Epidermal melanocyte (primary cell): Measurements from ENCODE around the gene POU2F2.
"Not testable (repeated sequence)": the region's sequence is repeated elsewhere in the genome, so short reads cannot be mapped to it uniquely, and the experiment has no call there.

ENCODE experiments used
- DNase-seq: peaks from one replicate; pipeline ENCODE4 v3.0.0; 2011; ENCODE audit warnings: low spot score; ENCODE audit not compliant: insufficient read length

POU2F2 gene

GRCh38 chr19:42062381-42062780 lies 69.9 kb downstream of the POU2F2 start:
- DNase-seq = no peak

GRCh38 chr19:42060117-42060516 lies 72.1 kb downstream of the POU2F2 start:
- DNase-seq = no peak

GRCh38 chr19:42059196-42059595 lies 73.0 kb downstream of the POU2F2 start:
- no peak for DNase-seq

GRCh38 chr19:42057846-42058245 lies 74.4 kb downstream of the POU2F2 start:
- no peak for DNase-seq

GRCh38 chr19:42054205-42054604 lies 78.0 kb downstream of the POU2F2 start:
- DNase-seq = no peak

GRCh38 chr19:42053037-42053935 lies 79.0 kb downstream of the POU2F2 start:
- peak; percentile 7 for DNase-seq

GRCh38 chr19:42052241-42052863 lies 79.9 kb downstream of the POU2F2 start:
- peak; percentile 7 for DNase-seq

- peak; percentile 1 for DNase-seq
These were observed 80.8 kb downstream of the POU2F2 start for GRCh38 chr19:42051166-42052115.

GRCh38 chr19:42048992-42049391 lies 83.3 kb downstream of the POU2F2 start:
- peak; percentile 4 for DNase-seq

- DNase-seq = no peak
These were observed 86.7 kb downstream of the POU2F2 start for GRCh38 chr19:42045575-42045974.

- no peak for DNase-seq
These were observed 89.6 kb downstream of the POU2F2 start for GRCh38 chr19:42042455-42043170.

- DNase-seq = not testable (repeated sequence)
These were observed 91.8 kb downstream of the POU2F2 start for GRCh38 chr19:42040491-42040890.

- DNase-seq = no peak
These were observed 92.2 kb downstream of the POU2F2 start for GRCh38 chr19:42040031-42040430.

- DNase-seq = no peak
These were observed 93.6 kb downstream of the POU2F2 start for GRCh38 chr19:42038666-42039065.

- DNase-seq = no peak
These were observed 94.6 kb downstream of the POU2F2 start for GRCh38 chr19:42037649-42038048.
